Measurements from ENCODE around the gene ZNF862. TPM values are rescaled to one million over a fixed set of nuclear protein-coding genes. Genes with fewer than 3 reads are reported as not detected.

The ZNF862 gene
- 10.0 and 12.1 TPM in 2 replicates for total RNA-seq

DNA sequence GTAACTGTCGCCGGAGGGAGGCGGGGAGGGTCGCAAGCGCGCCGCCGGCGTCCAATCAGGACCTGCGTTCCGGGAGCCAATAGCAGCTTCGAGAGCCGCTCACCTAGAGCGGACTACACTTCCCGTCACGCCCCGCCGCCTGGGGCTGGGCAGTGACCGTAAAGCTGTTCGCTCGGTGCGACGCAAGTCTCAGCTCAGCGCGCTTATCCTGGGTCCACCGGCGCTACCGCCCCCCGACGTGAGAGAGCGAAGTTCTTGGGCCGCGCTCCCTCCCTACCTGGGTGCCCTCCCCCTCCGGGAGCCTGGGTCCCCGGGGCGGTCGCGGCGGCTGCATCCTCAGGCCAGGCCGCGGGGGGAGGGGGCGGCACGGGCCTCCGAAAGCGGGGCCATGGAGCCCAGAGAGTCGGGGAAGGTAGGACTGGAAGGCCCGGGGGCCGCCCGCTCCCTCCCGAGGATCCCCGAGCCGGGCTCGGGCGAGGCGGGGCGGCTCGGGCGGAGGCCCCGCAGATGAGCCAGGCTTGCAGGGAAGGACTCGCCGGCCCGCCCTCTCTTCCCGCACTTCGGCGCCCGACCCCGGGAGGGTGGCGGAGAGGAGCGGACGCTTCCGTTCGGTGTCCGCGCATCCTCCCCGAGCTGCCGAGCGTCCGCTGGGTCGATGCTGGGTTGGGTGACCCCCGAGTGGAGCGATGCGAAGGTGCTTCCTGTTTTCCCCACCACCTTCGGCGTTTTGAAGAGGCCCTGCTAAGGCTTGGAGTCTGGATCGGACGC lies at the start of gene ZNF862:
Gene ZNF862, plus strand, starts transcription at position 152 of the 768 bp plus-strand sequence. Its CDS starts 237 bp downstream, at position 389.
- peak; percentile 99 for DNase-seq

DNA sequence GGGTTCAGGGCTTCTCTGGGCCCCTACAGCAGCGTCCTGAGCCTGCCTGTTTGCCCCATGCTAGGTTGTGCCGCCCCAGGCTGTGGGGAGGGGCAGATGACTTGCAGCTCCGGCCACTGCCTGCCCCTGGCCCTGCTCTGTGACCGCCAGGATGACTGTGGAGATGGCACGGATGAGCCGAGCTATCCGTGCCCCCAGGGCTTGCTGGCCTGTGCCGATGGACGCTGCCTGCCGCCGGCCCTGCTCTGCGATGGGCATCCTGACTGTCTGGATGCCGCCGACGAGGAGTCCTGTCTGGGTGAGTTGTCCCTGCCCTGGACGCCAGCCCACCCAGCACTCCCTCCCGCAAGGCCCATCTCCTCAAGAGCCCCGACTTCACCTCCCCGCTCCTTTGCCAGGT lies 49.1 kb upstream of the ZNF862 start:
- no peak for DNase-seq

DNA sequence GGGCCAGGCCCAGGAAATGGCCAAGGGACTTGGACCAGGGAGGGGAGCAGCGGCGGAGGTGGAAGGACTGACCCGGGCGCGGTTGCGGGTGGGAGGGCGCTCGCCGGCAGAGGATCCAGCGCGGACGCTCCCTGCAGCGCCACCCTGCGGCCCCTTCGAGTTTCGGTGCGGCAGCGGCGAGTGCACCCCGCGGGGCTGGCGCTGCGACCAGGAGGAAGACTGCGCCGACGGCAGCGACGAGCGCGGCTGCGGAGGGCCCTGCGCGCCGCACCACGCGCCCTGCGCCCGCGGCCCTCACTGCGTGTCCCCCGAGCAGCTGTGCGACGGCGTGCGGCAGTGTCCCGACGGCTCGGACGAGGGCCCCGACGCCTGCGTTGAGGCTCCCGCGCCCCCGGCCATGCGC lies 48.0 kb upstream of the ZNF862 start:
- peak; percentile 58 for DNase-seq

DNA sequence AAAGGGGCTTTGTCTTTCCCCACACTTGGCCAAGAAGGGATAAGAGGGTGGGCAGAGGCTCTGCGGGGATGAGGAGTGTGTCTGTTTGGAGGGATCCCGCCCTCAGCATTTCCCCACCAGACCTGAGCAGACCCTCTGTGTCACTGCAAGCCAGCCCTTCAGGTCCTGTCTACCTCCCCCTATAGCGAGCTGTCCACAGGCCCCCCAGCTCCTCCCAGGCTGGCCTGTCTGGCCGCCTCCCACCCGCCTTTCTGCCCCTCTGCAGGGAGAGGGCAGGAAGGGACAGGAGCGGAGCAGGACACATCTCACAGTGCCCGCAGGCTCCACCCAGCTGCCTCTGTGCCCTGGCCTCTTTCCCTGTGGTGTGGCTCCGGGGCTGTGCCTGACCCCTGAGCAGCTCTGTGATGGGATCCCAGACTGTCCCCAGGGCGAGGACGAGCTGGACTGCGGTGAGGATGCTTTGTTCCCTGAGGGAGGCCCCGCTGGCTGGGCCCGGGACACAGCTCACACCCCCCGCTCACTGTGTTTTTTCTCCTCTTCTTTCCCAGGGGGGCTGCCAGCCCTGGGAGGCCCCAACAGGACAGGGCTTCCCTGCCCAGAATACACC lies 47.3 kb upstream of the ZNF862 start:
- no peak for DNase-seq

DNA sequence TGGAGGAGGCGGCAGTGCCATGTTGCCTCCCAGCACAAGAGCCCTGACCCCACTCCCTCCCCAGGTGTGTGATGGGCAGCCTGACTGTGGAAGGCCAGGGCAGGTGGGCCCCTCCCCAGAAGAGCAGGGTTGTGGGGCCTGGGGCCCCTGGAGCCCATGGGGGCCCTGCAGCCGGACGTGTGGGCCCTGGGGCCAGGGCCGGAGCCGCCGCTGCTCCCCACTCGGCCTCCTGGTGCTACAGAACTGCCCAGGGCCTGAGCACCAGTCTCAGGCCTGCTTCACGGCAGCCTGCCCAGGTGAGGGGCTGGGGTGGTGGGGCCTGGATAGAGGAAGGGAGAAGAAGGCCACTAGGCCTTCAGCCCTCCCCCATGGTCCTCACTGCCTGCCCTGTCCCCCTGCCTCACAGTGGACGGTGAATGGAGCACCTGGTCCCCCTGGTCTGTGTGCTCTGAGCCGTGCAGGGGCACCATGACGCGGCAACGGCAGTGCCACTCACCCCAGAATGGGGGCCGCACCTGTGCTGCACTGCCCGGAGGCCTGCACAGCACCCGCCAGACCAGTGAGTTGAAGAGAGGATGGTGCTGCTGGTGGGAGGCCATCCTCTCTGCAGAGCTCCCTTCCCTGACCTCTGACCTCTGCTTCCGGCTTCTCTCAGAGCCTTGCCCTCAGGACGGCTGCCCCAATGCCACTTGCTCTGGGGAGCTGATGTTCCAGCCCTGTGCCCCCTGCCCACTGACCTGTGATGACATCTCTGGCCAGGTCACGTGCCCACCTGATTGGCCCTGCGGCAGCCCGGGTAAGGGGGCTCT lies 46.6 kb upstream of the ZNF862 start:
- no peak for DNase-seq

DNA sequence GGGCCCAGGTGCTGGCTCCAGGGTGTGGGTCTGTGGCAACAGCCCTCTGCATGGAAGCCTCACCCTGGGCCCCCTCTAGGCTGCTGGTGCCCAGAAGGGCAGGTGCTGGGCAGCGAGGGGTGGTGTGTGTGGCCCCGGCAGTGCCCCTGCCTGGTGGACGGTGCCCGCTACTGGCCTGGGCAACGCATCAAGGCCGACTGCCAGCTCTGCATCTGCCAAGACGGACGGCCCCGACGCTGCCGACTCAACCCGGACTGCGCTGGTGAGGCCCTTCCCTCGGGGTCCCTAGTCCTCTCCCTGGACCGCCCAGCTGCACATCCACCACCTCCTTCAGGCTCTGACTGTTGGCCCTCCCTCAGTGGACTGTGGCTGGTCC lies 46.0 kb upstream of the ZNF862 start:
- DNase-seq: no peak

DNA sequence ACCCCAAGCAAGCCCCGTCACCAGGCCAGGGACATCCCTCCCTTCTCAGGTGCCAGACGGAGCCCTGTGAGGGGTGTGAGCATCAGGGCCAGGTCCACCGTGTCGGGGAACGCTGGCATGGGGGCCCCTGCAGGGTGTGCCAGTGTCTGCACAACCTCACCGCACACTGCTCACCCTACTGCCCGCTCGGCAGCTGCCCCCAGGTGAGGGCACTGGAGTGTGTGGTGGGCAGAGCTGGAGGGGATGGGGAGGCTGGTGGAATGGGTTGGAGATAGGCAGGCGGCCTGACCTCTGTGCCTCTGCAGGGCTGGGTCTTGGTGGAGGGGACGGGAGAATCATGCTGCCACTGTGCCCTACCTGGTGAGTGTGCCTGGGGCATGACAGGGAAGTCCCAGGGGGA lies 44.9 kb upstream of the ZNF862 start:
- DNase-seq: no peak

DNA sequence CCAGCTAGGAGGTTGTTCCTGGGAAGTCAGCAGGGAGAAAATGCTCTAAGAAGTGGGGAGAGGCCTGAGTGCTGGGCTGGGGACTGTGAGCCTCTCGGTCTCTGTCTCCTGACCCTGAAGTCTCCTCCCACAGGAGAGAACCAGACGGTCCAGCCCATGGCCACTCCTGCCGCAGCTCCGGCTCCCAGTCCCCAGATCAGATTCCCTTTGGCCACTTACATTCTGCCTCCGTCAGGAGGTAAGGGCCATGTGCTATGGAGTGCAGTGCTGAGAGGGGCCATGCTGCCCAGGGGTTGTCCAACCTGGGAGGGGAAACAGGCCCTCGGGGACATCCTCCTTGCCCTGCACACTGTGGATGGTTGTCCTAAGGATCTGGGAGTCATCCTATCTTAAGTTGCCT lies 43.5 kb upstream of the ZNF862 start:
- DNase-seq: no peak

DNA sequence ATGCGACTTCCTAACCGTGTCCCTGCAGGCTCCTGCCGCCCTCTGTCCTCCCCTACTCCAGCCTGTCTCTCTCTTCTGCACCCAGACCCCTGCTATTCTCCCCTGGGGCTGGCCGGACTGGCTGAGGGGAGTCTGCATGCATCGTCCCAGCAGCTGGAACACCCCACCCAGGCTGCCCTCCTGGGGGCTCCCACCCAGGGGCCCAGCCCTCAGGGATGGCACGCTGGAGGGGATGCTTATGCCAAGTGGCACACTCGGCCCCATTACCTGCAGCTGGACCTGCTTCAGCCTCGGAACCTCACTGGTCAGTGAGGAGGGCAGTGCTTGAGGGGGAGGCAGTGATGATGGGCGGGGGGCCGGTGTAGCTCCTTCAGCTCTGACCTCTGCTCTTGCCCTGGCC lies 43.0 kb upstream of the ZNF862 start:
- DNase-seq: no peak

DNA sequence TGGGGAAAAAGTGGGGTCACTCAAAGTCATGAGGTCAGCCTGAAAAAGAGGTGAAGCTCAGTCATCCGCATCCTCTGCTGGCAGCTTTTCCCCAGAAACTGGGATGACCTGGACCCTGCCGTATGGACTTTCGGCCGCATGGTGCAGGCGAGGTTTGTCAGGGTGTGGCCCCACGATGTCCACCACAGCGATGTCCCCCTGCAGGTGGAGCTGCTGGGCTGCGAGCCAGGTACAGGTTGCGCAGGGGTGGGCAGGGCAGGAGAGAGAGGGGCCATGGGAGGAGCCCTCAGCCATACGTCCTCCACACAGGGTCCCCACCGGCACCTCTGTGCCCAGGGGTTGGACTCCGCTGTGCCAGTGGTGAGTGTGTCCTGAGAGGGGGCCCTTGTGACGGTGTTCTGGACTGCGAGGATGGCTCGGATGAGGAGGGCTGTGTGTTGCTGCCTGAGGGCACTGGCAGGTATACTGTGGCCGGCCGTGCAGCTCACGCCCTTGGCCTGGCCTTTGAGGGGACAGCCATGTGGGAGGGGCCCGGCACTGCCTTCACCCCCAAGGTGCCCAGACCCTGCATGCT lies 41.8 kb upstream of the ZNF862 start:
- DNase-seq: no peak

DNA sequence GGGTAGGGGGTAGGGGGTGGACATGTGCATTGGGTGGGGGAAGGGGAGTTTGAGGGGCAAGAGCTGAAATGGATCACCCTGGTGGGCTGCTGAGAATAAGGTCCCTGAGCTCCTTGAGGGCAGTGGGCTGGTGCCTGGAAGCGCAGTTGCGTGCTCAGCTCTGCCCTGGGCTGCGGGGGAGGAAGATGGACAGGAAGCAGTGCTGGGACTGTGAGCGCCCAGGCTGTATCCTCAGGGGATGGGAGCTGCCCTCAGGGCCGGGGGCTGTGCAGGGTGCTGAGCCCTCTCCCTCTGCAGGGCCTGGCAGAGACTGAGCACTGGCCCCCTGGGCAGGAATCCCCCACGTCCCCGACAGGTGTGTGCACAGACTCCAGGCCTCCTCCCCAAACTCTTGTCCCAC lies 40.4 kb upstream of the ZNF862 start:
- no peak for DNase-seq

DNA sequence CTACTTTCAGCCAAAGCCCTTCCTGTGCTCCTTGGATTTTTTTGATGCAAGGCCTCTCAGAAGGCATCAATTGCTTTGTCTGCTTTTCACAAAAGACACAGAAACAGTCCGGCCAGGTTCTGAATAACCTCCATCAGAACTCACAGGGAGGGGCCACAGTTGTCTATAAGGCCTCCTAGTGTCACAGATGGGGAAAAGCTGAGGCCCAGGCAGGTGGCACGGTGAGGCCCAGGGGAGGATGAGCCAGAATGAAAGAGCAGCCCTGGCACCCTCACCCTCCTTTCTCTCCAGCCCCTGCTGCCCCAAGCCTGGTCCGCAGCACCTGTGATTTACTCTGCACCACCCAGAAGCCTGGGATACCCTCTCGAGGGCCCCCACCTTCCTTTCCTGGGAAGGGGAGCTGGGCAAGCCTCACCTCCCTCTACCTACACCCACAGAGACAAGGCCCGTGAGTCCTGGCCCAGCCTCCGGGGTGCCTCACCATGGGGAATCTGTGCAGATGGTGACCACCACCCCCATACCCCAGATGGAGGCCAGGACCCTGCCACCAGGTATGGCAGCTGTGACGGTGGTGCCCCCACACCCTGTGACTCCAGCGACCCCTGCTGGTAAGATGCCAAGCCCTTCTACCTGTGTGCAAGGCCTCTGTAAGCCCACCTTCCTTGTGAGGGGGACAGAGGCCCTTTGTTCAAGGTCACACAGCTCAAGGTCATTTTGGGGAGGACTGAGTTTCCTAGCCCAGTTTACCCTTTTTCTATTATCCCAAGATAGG lies 38.6 kb upstream of the ZNF862 start:
- peak; percentile 46 for DNase-seq

DNA sequence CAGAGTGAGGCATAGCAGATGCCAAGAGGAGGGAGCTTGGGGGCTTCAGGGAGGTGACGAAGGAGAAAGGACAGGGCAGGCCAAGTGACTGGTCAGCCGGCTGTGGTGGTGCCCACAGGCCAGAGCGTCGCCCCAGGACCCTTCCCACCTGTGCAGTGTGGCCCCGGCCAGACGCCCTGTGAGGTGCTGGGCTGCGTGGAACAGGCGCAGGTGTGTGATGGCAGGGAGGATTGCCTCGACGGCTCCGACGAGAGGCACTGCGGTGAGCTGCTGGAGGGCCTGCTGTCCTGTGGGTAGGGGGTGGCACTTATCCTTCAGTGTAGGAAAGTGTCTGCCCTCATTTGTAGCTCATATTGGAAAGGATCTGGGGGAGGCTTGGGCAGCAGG lies 38.0 kb upstream of the ZNF862 start:
- no peak for DNase-seq

DNA sequence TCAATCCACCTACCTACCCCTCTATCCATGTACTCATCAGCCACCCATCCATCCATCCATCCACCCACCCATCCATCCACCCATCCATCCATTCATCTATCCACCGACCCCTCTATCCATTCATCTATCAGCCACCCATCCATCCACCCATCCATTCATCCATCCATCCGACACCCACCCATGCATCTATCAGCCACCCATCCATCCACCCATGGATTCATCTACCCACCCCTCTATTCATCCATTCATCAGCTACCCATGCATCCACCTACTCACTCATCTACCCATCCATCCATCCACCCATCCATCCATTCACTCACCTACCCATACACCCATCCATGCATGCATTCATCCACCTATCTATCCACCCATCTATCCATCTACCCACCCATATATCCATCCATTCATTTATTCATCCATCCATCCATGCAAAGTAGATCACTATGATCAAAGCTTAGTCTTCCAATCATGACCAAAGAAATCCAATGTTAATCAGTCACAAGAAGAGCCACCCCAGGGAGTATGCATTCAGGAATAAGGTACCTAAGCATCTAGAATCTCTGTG lies 37.1 kb upstream of the ZNF862 start:
- no peak for DNase-seq

DNA sequence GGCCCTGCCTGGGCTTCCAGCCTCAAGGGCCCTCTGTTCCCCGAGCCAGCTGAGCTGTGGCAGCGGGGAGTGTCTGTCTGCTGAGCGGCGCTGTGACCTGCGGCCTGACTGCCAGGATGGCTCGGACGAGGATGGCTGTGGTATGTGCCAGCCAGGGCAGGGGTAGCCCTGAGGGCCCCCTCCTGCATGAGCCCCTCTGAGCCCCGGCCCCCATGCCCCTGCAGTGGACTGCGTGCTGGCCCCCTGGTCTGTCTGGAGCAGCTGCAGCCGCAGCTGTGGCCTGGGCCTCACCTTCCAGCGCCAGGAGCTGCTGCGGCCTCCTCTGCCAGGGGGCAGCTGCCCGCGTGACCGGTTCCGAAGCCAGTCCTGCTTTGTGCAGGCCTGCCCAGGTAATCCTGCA lies 36.4 kb upstream of the ZNF862 start:
- DNase-seq: no peak

DNA sequence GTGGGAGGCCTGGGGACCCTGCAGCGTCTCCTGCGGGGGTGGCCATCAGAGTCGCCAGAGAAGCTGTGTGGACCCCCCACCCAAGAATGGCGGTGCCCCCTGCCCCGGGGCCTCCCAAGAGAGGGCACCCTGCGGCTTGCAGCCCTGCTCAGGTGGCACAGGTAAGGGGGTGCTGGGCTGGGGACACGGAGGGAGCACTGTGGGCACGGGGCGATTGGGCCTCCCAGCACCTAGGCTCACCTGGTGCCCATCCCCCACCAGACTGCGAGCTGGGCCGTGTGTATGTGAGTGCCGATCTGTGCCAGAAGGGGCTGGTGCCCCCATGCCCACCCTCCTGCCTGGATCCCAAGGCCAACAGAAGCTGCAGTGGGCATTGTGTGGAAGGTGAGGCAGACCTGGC lies 35.2 kb upstream of the ZNF862 start:
- DNase-seq: no peak

DNA sequence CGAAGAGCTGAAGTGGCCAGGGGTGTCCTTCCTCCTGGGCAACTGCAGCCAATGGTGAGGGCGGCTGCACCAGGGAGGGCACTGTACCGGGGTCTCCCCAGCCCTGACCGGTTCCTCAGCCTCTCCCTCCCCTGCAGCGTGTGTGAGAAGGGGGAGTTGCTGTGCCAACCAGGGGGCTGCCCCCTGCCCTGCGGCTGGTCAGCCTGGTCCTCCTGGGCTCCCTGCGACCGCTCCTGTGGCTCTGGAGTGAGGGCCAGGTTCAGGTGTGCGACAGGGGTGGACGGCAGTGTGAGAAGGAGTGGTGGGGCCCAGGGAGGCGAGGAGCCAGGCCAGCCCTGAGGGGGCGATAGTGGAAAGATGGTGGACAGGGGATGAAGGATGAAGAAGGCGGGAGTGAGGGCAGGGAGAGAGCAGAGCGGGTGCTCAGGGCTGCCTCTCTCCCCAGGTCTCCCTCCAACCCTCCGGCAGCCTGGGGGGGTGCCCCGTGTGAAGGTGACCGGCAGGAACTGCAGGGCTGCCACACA lies 34.6 kb upstream of the ZNF862 start:
- no peak for DNase-seq

DNA sequence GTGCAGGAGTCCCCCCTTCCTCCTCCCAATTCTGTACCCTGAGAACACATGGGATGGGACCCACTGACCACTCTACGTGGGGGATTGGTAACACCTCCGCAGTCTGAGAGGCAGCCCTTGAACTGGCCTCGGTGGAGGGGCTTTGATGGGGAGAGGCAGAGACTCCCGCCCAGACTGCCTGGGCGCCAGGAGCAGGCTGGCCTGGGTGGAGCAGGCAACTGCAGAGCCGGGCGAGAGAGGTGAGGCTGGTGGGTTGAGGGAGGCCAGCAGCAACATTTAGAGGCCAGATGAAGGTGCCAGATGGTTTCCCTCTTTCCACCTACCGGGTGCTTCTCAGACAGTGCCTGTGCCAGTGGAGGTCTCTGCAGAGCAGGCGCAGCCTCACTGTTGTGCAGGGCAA lies 34.1 kb upstream of the ZNF862 start:
- no peak for DNase-seq

DNA sequence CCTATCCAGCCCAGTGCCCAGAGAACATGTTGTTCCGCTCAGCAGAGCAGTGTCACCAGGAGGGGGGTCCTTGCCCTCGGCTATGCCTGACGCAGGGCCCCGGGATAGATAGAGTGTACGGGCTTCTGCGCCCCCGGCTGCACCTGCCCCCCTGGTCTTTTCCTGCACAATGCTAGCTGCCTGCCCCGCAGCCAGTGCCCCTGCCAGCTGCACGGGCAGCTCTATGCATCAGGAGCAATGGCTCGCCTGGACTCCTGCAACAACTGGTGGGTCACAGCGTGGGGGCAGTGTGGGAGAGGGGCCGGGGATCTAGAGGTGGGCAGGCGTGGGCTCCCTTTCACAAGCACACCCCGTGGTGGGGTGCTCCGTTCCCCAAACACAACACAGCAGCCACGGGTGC lies 31.4 kb upstream of the ZNF862 start:
- no peak for DNase-seq

DNA sequence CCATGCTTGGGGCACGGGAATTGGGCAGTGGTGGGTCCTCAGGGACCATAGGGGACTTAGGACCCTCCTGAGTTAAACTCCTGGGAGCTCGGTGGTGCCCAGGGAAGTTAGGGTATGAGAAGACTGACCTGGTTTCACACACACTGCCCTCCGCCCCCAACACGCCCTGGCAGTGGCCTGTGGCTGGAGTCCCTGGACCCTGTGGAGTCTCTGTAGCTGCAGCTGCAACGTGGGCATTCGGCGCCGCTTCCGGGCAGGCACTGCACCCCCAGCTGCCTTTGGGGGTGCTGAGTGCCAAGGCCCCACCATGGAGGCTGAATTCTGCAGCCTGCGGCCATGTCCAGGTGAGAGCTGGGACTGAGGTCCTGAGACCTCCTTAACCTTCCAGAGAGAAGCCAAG lies 29.9 kb upstream of the ZNF862 start:
- DNase-seq: no peak

DNA sequence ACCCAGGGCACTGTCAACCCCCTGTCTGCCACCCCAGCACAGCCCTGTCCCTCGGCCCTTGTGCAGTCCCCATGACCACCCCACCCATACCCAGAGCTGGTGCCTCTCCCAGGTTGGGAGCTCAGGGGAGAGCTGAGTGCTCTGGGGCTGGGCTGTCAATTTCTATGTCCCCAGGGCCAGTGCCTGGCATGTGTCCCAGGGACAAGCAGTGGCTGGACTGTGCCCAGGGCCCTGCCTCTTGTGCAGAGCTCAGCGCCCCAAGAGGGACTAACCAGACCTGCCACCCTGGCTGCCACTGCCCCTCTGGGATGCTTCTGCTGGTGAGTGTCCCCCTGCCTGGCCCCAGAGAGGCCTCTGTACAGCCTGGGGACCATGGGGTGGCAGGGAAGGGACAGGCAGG lies 29.0 kb upstream of the ZNF862 start:
- no peak for DNase-seq

DNA sequence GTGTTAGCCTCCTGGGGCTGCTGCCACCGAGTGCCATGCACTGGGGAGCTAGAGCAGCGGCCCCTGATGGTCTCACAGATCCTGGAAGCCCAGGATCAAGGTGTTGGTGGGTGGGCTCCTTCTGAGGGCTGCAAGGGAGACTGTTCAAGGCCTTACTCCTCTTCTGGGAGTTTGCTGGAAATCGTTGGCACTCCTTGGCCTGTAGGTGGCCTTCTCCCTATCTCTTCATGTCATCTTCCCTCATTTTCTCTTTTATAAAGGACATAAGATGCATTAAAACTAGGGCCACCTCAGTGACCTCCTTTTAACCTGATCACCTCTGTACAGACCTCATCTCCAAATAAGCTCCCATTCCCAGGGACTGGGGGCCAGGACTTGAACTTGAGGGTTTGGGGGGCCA lies 27.0 kb upstream of the ZNF862 start:
- DNase-seq: peak; percentile 4

Data from dermis blood vessel endothelial cell (primary cell).